GM12801 (cell line): ENCODE data around the gene FAR2.

ENCODE experiments used
- TF ChIP-seq, protein P1 (sequence below): IDR thresholded peaks from one replicate; pipeline ENCODE4 v1.5.1; 2011; ENCODE audit warnings: control low read depth; ENCODE audit not compliant: insufficient read length; ENCODE audit errors: extremely low read depth

Gene FAR2

DNA sequence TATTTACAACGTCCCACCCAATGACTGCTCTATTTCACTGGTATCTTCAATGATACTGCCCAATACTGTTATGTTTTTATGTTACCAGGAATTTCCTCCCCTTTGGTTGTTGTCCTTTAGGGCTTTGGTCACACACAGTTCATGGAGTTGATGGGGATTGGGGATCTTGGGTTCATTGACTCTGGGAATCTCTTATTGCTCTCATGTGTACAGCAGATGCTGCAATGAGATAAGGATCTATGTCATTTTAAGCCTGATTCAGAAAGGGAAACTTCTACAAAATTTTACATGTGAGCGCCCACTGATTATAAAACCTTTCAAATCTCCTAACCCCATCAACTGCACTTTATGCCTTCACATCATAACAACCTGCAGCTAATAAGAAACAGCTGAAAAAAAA lies 67.2 kb downstream of the FAR2 start:
- TF ChIP-seq, protein P1, sequence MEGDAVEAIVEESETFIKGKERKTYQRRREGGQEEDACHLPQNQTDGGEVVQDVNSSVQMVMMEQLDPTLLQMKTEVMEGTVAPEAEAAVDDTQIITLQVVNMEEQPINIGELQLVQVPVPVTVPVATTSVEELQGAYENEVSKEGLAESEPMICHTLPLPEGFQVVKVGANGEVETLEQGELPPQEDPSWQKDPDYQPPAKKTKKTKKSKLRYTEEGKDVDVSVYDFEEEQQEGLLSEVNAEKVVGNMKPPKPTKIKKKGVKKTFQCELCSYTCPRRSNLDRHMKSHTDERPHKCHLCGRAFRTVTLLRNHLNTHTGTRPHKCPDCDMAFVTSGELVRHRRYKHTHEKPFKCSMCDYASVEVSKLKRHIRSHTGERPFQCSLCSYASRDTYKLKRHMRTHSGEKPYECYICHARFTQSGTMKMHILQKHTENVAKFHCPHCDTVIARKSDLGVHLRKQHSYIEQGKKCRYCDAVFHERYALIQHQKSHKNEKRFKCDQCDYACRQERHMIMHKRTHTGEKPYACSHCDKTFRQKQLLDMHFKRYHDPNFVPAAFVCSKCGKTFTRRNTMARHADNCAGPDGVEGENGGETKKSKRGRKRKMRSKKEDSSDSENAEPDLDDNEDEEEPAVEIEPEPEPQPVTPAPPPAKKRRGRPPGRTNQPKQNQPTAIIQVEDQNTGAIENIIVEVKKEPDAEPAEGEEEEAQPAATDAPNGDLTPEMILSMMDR: no peak

DNA sequence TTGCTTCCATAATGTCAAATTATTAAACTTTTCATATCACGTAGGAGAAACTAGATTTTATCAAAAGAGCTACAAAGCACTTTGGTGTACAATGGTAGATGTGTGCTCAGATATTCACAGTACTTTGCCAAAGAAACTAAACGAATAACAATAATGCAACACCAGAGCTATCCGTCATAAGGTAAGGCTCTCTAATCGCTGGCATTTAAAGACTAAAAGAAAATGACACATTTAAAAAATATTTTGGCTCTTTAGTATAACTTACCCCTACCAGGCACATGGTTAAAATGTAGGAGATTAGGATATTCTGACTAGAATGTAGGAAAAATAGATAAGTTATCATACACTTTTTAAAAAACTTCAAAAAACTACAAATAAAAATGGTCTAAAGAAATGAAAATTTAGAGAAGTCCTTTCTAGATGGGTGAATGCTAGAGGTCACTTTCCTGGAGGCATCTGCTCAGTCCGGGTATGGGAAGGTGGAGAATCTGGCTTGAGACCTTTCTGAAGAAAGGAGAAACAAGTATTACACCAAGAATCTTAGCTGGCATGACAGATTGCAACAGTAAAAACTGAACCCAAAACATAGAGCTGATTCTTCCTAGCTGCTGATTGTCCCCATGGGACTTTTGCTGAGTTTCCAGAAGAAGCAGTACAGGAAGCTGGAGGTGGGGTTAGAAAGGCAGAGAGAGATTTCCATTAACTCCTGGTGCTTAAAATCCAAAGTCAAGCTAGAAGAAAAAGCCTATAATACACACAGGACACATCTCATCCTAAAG lies 67.9 kb downstream of the FAR2 start:
- TF ChIP-seq, protein P1: no peak

DNA sequence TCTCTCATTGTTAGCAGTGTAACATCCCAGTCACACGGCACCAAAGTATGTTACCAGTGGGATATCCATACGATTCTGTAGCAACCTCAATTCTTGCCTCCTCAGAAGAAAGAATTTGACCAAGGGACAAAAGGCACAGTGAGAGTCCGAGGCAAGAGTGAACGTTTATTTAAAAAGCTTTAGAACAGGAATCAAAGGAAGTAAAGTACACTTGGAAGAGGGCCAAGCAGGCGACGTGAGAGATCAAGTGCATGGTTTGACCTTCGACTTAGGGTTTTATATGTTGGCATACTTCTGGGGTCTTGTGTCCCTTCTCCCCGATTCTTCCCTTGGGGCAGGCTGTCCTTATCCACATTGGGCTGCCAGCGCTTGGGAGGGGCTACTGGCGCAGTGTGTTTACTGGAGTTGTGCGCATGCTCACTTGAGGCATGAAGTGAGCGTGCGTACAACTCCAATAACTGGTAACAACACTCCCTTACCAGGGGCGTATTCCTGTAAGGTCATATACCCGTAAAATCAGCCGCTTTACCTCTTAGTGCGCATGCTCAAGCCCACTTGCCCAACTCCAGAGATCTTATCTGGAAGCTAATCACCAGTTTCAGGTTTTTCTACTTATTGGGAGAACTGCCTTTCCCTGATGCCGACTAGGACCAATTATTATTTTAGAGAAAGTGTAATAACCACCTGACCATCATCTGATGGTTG lies 71.7 kb downstream of the FAR2 start:
- TF ChIP-seq, protein P1: no peak

DNA sequence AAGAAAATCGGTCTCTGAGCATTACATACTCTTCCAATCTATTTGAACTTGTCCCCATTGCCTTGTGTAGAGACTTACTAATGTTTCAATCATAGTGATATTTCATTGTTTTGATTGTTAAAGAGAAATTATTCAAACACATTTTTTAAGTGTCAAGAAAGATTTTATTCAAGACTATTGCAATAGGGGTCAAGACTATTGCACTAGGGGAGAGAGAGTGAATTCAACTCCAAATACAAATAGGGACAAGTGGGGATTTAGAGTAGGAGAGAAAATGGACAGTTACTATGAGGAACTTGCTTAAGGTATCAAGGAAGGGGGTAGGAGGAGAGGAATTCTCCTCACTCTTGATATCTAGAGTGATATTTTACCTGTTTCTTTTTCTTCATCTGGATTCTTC lies 73.1 kb downstream of the FAR2 start:
- TF ChIP-seq, protein P1: no peak

DNA sequence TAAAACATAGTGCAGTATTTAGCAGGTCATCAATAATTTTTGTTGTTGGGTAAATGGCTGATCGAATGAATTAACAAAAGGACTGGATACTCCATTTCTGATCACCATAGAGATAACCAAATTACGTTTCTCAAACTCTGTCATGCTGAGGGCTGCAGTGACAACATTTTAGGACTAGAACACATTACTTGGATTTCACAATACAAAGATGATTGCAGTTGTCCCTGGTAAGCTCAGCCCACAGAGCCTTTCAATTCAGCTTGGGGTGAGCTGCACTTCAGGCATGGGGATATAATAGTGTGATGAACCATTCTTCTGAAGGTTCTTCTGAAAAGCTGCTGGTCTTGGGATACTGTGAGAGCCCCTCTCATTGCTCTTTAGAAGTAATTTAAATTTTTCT lies 74.3 kb downstream of the FAR2 start:
- TF ChIP-seq, protein P1: no peak

DNA sequence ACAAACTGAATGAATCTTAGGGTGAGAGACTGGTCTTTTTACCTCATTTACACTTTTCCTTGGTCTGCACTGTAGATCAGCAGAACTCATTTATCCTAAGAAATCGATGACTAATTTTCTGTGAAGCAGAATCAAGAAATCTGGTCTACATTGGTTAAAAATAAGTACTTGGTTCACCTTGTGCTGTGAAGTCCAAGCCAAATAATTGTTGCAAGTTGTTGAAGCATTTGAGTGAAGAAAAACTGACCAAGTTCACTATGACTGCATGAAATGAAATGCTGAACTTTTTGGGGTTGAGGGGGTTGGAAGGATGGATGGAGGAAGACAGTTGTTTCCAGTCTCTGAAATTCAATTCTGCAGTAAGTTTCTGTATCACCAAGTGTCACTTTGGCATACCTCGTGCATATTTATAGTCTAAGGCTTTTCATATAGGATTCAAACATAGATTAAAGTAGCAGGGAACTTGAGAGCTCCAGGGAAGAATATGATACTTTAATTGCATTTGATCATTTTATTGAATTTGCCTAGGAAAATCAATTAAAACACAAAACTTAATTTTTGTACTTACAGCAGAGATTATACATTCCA lies 75.0 kb downstream of the FAR2 start:
- TF ChIP-seq, protein P1: no peak

DNA sequence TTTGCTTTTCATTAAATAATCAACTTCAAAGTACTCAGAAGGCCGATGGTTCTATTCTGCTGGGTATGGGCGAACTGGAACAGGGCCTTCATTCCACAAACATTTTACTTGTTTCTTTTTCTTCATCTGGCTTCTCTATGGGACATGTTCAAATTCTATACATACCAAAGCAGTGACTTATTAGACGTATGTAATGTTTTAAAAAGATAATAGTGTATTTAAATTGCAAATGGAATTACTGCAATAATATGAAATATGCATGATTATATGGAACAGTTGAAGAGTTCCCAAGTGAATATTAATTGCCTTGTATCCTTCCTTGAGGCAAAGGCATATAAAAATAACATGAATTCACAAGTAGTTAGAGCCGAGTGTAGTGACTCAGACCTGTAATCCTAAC lies 75.5 kb downstream of the FAR2 start:
- TF ChIP-seq, protein P1: no peak
